ENCODE results near the gene KNCN. TPM values are rescaled to one million over a fixed set of nuclear protein-coding genes. Genes with fewer than 3 reads are reported as not detected.

The KNCN gene
- total RNA-seq, 2 donors from 2014 or later, result not detected

- H3K4me1 Mint-ChIP-seq, result peaks cover 6% of the 10 kb centered on the region
- H3K27ac Mint-ChIP-seq, result no peak overlapping the region
- TF ChIP-seq CTCF (conservative IDR thresholded peaks at IDR 0.05), result no peak
- peaks cover 8% of the 10 kb centered on the region for H3K9me3 Mint-ChIP-seq
- Histone ChIP-seq H3K9me3 (ENCODE audit: control insufficient read depth, low read length) (peaks cover 14% of the 10 kb centered on the region), H3K36me3 (ENCODE audit: control insufficient read depth, insufficient read depth, low read length) (no peaks in the 10 kb centered on the region), H3K4me1 (ENCODE audit: control insufficient read depth, insufficient read depth, low read length) (no peaks in the 10 kb centered on the region), H3K27me3 (ENCODE audit: control insufficient read depth, insufficient read depth, low read length, poor library complexity, severe bottlenecking) (peaks cover 86% of the 10 kb centered on the region), H3K27ac (ENCODE audit: low read depth, low read length) (no peak overlapping the region), H3K4me3 (ENCODE audit: low read length) (no peak overlapping the region), H3K9ac (ENCODE audit: extremely low read depth, low read length, poor library complexity, severe bottlenecking) (no peak overlapping the region)
- WGBS, 2 experiments (ENCODE audit: insufficient coverage in 1 of 2, insufficient read length in 1 of 2), result 89 to 100% methylated on average over 1 of the region's 1 CpG
- no peak for DNase-seq
- no peaks in the 10 kb centered on the region for H3K36me3 Mint-ChIP-seq (ENCODE audit: low read depth)
- H3K27me3 Mint-ChIP-seq (ENCODE audit: insufficient read depth), result peaks cover 93% of the 10 kb centered on the region
- H3K4me3 Mint-ChIP-seq, result no peak overlapping the region
Measured at GRCh38 chr1:46536527-46536926, 14.9 kb downstream of the KNCN start.

- 83 to 87% methylated on average over 2 of the region's 2 CpGs for WGBS, 2 experiments (ENCODE audit: insufficient coverage in 1 of 2, insufficient read length in 1 of 2)
Measured at GRCh38 chr1:46535063-46535462, 16.4 kb downstream of the KNCN start.

GRCh38 chr1:46533179-46533864 is 18.1 kb downstream of the KNCN start:
- Histone ChIP-seq H3K4me3 (ENCODE audit: low read length) (no peak overlapping the region), H3K27me3 (ENCODE audit: control insufficient read depth, insufficient read depth, low read length, poor library complexity, severe bottlenecking) (peaks cover 88% of the 10 kb centered on the region), H3K27ac (ENCODE audit: low read depth, low read length) (no peak overlapping the region), H3K4me1 (ENCODE audit: control insufficient read depth, insufficient read depth, low read length) (peaks cover 7% of the 10 kb centered on the region), H3K36me3 (ENCODE audit: control insufficient read depth, insufficient read depth, low read length) (no peaks in the 10 kb centered on the region), H3K9me3 (ENCODE audit: control insufficient read depth, low read length) (peaks cover 14% of the 10 kb centered on the region), H3K9ac (ENCODE audit: extremely low read depth, low read length, poor library complexity, severe bottlenecking) (no peak overlapping the region)
- Mint-ChIP-seq H3K4me3 (peak overlapping the region; percentile 24), H3K9me3 (peaks cover 8% of the 10 kb centered on the region), H3K4me1 (peaks cover 14% of the 10 kb centered on the region), H3K27me3 (ENCODE audit: insufficient read depth) (peaks cover 93% of the 10 kb centered on the region), H3K27ac (no peak overlapping the region), H3K36me3 (ENCODE audit: low read depth) (no peaks in the 10 kb centered on the region)
- WGBS, 2 experiments (ENCODE audit: insufficient coverage in 1 of 2, insufficient read length in 1 of 2), result 9% methylated on average over 37 to 71 of the region's 71 CpGs
- TF ChIP-seq CTCF (conservative IDR thresholded peaks at IDR 0.05), result no peak
- DNase-seq, result peak; percentile 79

More at GRCh38 chr1:46535063-46535462, 16.4 kb downstream of the KNCN start:
- Histone ChIP-seq H3K27me3 (ENCODE audit: control insufficient read depth, insufficient read depth, low read length, poor library complexity, severe bottlenecking) (peaks cover 85% of the 10 kb centered on the region), H3K4me3 (ENCODE audit: low read length) (no peak overlapping the region), H3K4me1 (ENCODE audit: control insufficient read depth, insufficient read depth, low read length) (peaks cover 5% of the 10 kb centered on the region), H3K36me3 (ENCODE audit: control insufficient read depth, insufficient read depth, low read length) (no peaks in the 10 kb centered on the region), H3K9ac (ENCODE audit: extremely low read depth, low read length, poor library complexity, severe bottlenecking) (no peak overlapping the region), H3K27ac (ENCODE audit: low read depth, low read length) (no peak overlapping the region), H3K9me3 (ENCODE audit: control insufficient read depth, low read length) (peaks cover 14% of the 10 kb centered on the region)
- H3K4me1 Mint-ChIP-seq, result peaks cover 16% of the 10 kb centered on the region
- peaks cover 8% of the 10 kb centered on the region for H3K9me3 Mint-ChIP-seq
- H3K27ac Mint-ChIP-seq, result no peak overlapping the region
- H3K36me3 Mint-ChIP-seq (ENCODE audit: low read depth), result no peaks in the 10 kb centered on the region
- peak; percentile 59 for TF ChIP-seq CTCF (conservative IDR thresholded peaks at IDR 0.05)
- peak; percentile 71 for DNase-seq
- H3K27me3 Mint-ChIP-seq (ENCODE audit: insufficient read depth), result peaks cover 93% of the 10 kb centered on the region
- no peak overlapping the region for H3K4me3 Mint-ChIP-seq
